ENCODE results near the gene CCR2.

GRCh38 chr3:46369151-46369550 lies 15.2 kb downstream of the CCR2 start:
- no peak for TF ChIP-seq EZH2 (IDR thresholded peaks at IDR 0.05; ENCODE audit: insufficient read depth, poor library complexity, severe bottlenecking)
- TF ChIP-seq EZH2phosphoT487 (IDR thresholded peaks at IDR 0.05; ENCODE audit: insufficient read depth, low read depth): no peak
